Neural cell (in vitro differentiated cells): ENCODE results near the gene THRB.

Experiments
- EP300 ChIP-seq: fragments of 450-650 bp; conservative IDR thresholded peaks from 2 replicates; pipeline ENCODE4 v1.6.1; 2014; ENCODE audit warnings: antibody characterized with exemption, mild to moderate bottlenecking, moderate library complexity; ENCODE audit not compliant: poor library complexity, severe bottlenecking
- EZH2 ChIP-seq: fragments of 200-600, 300-800 bp; shearing (Covaris generic), sonication (generic); IDR thresholded peaks from 2 replicates; pipeline ENCODE4 v1.6.1; 2014; ENCODE audit warnings: antibody characterized with exemption, low read length, borderline replicate concordance, mild to moderate bottlenecking; ENCODE audit not compliant: insufficient read depth, poor library complexity, severe bottlenecking
- MXI1 ChIP-seq: fragments of 450-650 bp; conservative IDR thresholded peaks from 2 replicates; pipeline ENCODE4 v1.6.1; 2014; ENCODE audit warnings: antibody characterized with exemption, mild to moderate bottlenecking; ENCODE audit not compliant: poor library complexity, severe bottlenecking
- POLR2AphosphoS5 ChIP-seq: IDR thresholded peaks from 2 replicates; pipeline ENCODE4 v1.6.1; 2012
- RAD21 ChIP-seq: fragments of 450-650 bp; conservative IDR thresholded peaks from 2 replicates; pipeline ENCODE4 v1.6.1; 2014; ENCODE audit warnings: antibody characterized with exemption, mild to moderate bottlenecking, moderate library complexity
- SMC3 ChIP-seq: fragments of 450-650 bp; conservative IDR thresholded peaks from 2 replicates; pipeline ENCODE4 v1.6.1; 2014; ENCODE audit warnings: antibody characterized with exemption, mild to moderate bottlenecking, moderate library complexity; ENCODE audit not compliant: poor library complexity
- TAF1 ChIP-seq: IDR thresholded peaks from 2 replicates; pipeline ENCODE4 v1.6.1; 2012; ENCODE audit warnings: low read depth
- TF ChIP-seq, protein P1 (sequence below): fragments of 450-650 bp; IDR thresholded peaks from 2 replicates; pipeline ENCODE4 v1.5.1; 2014; ENCODE audit warnings: antibody characterized with exemption, mild to moderate bottlenecking, moderate library complexity; ENCODE audit not compliant: poor library complexity, severe bottlenecking
- TF ChIP-seq, protein P2 (sequence below): IDR thresholded peaks from 2 replicates; pipeline ENCODE4 v1.6.1; 2012; ENCODE audit warnings: borderline replicate concordance

DNA sequence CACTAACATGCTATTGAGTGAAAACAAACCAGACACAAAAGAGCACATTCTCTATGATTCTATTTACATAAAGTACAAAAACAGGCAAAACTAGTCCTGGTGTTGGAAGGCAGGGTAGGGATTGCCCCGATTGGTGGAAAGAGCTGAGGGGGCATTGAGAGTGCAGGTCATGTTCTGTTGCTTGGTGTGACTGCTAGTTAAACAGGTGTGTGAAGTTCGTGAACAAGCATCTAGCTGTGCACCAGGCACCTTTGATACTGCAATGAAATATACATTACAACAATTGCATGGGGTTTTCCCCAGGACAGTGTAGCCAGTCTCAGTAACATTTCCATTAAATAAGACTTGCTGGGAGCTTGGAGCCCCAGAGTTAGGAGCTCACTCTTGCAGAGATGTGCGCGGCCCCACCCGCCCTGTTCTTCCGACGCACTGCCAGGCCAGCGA lies 26.3 kb upstream of the THRB start:
- TF ChIP-seq, protein P1, sequence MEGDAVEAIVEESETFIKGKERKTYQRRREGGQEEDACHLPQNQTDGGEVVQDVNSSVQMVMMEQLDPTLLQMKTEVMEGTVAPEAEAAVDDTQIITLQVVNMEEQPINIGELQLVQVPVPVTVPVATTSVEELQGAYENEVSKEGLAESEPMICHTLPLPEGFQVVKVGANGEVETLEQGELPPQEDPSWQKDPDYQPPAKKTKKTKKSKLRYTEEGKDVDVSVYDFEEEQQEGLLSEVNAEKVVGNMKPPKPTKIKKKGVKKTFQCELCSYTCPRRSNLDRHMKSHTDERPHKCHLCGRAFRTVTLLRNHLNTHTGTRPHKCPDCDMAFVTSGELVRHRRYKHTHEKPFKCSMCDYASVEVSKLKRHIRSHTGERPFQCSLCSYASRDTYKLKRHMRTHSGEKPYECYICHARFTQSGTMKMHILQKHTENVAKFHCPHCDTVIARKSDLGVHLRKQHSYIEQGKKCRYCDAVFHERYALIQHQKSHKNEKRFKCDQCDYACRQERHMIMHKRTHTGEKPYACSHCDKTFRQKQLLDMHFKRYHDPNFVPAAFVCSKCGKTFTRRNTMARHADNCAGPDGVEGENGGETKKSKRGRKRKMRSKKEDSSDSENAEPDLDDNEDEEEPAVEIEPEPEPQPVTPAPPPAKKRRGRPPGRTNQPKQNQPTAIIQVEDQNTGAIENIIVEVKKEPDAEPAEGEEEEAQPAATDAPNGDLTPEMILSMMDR = no peak
- TF ChIP-seq EZH2 (no peak), POLR2AphosphoS5 (no peak), MXI1 (no peak), SMC3 (no peak), RAD21 (no peak), EP300 (no peak), TAF1 (no peak)
- TF ChIP-seq, protein P2, sequence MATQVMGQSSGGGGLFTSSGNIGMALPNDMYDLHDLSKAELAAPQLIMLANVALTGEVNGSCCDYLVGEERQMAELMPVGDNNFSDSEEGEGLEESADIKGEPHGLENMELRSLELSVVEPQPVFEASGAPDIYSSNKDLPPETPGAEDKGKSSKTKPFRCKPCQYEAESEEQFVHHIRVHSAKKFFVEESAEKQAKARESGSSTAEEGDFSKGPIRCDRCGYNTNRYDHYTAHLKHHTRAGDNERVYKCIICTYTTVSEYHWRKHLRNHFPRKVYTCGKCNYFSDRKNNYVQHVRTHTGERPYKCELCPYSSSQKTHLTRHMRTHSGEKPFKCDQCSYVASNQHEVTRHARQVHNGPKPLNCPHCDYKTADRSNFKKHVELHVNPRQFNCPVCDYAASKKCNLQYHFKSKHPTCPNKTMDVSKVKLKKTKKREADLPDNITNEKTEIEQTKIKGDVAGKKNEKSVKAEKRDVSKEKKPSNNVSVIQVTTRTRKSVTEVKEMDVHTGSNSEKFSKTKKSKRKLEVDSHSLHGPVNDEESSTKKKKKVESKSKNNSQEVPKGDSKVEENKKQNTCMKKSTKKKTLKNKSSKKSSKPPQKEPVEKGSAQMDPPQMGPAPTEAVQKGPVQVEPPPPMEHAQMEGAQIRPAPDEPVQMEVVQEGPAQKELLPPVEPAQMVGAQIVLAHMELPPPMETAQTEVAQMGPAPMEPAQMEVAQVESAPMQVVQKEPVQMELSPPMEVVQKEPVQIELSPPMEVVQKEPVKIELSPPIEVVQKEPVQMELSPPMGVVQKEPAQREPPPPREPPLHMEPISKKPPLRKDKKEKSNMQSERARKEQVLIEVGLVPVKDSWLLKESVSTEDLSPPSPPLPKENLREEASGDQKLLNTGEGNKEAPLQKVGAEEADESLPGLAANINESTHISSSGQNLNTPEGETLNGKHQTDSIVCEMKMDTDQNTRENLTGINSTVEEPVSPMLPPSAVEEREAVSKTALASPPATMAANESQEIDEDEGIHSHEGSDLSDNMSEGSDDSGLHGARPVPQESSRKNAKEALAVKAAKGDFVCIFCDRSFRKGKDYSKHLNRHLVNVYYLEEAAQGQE = no peak
